ENCODE measurements around the gene PDCD1.
A peak's percentile ranks its signal among the peaks of the same experiment; 100 is the strongest.

PDCD1 gene

DNA sequence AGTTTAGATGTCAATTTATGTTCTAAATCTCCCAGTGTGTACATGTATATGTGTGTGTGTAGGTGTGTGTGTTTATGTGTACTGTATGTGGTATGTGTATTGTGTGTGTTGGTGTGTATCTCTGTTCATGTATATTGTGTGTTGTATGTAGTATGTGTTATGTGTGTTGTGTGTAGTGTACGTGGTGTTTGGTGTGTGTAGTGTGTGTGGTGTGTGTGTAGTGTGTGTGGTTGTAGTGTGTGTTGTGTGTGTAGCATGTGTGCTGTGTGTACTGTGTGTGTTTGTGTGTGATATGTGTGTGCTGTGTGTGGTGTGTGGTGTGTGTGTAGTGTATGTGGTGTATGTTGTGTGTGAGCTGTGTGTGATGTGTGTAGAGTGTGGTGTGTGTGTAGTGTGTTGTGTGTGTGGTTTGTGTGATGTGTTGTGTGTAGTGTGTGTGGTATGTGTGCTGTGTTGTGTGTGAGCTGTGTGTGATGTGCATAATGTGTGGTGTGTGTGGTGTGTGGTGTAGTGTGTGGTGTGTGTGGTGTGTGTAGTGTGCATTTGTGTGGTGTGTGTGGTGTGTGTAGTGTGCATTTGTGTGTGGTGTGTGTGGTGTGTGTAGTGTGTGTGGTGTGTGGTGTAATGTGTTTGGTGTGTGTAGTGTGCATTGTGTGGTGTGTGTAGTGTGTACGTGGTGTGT, 5.6 kb upstream of the PDCD1 start:
- no peak for DNase-seq

- peak; percentile 61 for DNase-seq
Observed at GRCh38 chr2:241863536-241863954, 4.9 kb upstream of the PDCD1 start.

DNA sequence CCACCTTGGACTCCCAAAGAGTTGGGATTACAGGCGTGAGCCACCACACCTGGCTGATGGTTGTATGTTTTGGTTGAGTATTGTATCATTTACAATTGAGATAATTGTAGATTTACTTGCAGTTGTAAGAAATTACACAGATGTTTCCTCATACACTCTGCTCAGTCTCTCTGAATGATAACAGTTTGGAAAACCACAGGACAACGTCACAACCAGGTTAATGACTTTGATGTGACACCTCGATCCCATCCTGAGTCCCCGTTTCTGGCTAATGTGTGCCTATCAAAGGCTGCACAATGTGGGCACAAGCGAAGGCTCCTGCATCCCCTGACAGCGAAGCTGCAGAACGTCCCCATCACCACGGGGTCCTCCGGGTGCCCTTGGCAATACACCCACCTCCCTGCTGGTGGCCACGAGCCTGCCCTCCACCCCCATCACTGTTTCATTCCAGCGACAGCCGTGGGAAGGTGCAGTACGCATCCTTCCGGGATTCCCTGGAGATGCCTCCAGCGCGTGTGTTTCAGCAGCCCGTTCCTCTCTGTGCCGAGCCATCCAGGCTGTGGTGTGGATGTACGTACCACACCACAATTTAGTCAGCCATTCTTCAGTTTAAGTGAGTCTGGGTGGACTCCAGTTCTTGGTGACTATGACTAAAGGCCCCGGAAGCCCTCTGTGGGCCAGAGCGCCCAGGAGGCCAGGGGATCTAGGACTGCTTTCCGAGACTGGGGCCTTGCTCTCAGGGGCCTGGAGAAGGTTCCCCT, 4.3 kb upstream of the PDCD1 start:
- DNase-seq = no peak

GRCh38 chr2:241862093-241862492, 3.4 kb upstream of the PDCD1 start:
- DNase-seq = no peak

- no peak for DNase-seq
Observed at GRCh38 chr2:241861264-241861663, 2.6 kb upstream of the PDCD1 start.

- no peak for DNase-seq
Observed at GRCh38 chr2:241860184-241861078, 1.7 kb upstream of the PDCD1 start.

DNA sequence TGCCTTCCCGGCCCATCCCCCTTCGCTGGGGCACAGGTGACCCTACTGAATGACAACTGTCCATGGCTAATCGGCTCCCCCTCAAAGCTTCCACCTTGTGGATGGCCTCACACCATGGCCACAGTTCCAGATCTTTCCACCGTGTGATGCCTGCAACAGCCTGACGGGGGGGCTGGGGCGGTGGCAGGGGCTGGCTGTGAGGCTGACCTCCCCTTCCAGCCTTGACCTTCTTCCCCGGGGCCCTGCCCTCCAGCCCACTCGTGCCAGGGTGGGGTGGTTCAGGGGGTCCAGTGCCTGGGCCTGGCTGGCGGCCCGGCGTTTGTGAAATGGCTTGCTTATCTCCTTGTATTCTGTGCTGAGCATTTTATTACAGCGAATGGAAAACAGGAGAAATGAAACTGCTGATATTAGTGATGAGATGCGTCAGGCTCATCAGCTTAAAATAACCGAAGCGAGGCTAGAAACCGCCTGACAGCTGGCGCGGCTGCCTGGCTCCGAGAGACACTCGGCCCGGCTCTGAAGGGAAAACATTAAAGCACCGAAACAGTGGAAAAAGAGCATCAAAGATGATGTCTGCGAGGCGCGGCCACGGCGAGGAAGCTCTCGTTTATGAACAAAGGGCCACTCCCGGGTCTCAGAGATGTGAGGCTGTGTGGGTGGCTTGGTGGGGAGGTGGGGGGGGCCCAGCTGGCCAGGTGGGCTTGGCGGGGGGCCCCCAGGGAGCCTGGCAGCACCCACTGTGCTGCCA, 916 bp upstream of the PDCD1 start:
- DNase-seq = no peak

DNA sequence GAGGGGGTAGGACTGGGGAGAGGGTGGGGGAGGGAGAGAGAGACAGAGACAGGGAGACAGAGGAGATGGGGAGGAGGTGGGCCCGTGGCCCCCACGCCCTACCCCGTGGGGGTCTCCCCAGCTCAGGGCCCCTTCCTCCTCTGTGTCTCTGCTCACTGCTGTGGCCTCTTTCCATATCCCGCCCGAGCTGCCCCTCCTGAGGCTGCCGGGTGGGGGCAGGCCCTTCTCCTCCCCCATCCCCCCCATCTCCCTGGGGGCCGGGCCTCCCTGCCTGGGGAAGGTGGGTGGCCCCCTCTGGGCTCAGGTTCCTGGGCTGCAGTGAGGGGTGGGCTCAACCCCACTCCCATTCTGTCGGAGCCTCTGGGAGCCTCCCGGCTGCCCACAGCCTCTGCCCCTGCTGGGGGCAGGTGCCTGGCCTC, 332 bp upstream of the PDCD1 start:
- DNase-seq = no peak

DNA sequence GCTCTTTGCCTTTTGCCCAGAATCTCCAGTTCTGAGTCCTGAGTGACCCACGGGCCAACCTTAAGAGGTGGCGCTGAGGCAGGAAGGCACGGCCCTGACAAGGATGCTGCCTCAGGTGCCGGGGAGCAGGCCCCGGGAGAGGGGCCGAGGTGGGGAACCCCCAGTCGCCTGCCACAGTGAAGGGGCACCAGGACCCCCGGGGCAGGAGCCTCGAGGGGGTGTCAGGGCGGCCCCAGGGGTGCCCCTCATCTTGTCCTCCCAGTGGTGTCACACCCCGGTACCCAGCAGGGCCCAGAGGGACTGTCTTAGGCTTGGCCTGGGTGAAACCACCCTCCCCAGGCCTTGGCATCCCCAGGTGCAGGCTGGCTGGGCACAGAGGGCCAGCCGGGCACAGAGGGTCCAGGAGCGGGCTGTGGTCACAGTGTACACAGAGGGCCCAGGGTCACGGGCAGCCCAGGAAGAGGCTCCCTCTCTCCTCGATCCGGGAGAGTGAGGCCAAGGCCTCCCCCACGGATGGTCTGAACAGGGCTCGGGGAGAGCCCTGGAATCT, 1.0 kb downstream of the PDCD1 start:
- no peak for DNase-seq

GRCh38 chr2:241857041-241857541, 1.6 kb downstream of the PDCD1 start:
- no peak for DNase-seq

DNA sequence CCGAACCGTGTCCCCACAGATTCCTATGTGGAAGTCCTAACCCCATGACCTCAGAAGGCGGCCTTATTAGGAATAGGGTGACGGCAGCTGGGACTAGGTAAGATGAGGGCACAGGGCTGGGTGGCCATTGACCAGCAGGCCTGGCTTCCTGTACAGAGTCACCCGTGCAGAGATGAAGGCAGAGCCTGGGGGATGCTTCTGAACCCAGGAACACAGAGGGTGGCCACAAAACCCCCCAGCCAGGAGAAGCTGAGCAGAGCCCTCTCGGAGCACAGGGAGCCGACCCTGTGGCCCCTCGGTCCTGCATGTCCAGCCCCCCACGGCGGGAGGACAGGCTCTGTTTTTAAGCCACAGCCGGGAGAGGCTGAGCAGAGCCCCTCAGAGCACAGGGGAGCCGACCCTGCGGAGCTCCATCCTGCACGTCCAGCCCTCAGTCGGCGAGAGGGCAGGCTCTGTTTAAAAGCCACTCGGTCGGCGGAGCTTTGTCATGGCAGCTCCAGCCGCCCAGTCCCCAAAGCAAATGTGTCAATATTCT, 2.7 kb downstream of the PDCD1 start:
- DNase-seq = no peak

- DNase-seq = no peak
Observed at GRCh38 chr2:241855245-241855887, 3.3 kb downstream of the PDCD1 start.

GRCh38 chr2:241854342-241855244, 4.1 kb downstream of the PDCD1 start:
- DNase-seq = peak; percentile 55

- DNase-seq = no peak
Observed at GRCh38 chr2:241853651-241854341, 4.9 kb downstream of the PDCD1 start.

GRCh38 chr2:241852981-241853631, 5.6 kb downstream of the PDCD1 start:
- no peak for DNase-seq

DNA sequence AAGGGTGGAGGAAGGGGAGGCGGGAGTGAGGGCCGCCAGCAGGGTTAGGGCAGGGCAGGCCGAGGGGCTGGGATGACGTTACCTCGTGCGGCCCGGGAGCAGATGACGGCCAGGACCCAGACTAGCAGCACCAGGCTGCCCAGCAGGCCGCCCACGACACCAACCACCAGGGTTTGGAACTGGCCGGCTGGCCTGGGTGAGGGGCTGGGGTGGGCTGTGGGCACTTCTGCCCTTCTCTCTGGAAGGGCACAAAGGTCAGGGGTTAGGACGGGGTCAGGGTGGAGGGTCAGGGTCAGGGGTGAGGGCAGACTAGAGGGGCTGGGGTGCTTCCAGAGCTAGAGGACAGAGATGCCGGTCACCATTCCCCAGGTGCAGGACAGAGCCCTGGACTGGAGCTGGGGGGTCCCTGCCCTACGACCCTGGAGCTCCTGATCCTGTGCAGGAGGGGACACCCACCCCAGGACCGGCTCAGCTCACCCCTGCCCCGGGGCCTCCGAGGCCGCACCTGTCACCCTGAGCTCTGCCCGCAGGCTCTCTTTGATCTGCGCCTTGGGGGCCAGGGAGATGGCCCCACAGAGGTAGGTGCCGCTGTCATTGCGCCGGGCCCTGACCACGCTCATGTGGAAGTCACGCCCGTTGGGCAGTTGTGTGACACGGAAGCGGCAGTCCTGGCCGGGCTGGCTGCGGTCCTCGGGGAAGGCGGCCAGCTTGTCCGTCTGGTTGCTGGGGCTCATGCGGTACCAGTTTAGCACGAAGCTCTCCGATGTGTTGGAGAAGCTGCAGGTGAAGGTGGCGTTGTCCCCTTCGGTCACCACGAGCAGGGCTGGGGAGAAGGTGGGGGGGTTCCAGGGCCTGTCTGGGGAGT, 6.3 kb downstream of the PDCD1 start:
- DNase-seq = no peak

DNA sequence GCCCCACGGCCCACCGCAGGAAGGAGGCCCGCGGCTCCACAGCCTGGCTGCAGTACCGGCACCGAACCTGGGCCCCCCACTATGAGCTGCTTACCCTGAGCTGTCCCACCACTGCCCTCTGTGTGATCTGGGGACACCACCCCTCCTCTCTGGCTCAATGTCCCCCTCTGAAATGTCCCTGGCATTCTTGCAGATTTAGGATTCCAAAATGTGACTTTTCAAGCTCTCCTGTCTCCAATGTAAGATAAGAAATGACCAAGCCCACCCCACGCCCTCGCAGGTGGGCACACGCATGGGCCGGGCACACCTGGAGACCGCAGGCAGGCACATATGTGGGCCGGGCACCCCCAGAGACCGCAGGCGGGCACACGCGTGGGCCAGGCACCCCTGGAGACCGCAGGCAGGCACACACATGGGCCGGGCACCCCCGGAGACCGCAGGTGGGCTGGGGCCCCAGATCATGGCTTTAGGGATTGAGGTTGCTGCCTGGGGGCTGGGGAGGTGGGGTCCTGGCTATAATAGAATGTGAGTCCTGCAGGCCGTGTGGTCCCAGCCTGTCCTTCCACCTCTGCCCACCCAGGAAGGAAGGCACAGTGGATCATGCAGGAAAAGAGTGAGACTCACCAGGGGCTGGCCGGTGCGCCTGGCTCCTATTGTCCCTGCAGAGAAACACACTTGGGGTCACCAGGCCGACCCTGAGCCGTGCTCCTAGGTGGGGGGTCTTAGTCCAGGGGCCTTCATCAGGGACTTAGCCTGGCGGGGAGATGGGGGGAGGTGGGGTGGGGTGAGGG, 7.2 kb downstream of the PDCD1 start:
- DNase-seq = no peak

Data from hematopoietic multipotent progenitor cell treated with erythropoietin and hydrocortisone succinate and interleukin-3 and kit ligand, for 4 days (in vitro differentiated cells).